ENCODE results near the gene RASSF4. TPM values are rescaled to one million over a fixed set of nuclear protein-coding genes. Genes with fewer than 3 reads are reported as not detected.
A peak's percentile ranks its signal among the peaks of the same experiment; 100 is the strongest.

Gene RASSF4
- total RNA-seq, 1 experiment from 2014 or later = 1.8 TPM

DNA sequence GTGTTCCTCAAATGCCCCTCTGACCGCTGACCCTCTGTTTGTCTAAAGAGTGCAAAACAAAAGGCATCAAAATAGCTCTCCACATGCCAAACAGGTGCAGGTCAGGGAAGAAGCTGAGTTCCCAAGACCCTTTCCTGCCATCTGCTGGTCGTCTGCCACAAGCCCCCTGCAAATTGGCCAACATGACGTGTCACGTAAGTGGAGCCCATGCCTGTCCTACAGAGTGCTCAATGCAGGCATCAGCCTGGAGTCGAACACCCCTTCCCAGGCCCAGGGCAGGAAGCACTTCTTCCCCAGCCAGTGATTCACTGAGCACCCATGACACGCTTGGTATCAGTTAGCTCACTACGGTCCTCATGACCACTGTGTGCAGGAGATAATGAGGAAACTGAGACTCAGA is 34.4 kb upstream of the RASSF4 start:
- peak; percentile 40 for DNase-seq (ENCODE audit: low read depth, low spot score)
- in situ Hi-C loops (cut with HindIII; ENCODE audit: low pct_unique_long_range_greater_than_20kb, low sequenced_read_pairs) = no loop called here

DNA sequence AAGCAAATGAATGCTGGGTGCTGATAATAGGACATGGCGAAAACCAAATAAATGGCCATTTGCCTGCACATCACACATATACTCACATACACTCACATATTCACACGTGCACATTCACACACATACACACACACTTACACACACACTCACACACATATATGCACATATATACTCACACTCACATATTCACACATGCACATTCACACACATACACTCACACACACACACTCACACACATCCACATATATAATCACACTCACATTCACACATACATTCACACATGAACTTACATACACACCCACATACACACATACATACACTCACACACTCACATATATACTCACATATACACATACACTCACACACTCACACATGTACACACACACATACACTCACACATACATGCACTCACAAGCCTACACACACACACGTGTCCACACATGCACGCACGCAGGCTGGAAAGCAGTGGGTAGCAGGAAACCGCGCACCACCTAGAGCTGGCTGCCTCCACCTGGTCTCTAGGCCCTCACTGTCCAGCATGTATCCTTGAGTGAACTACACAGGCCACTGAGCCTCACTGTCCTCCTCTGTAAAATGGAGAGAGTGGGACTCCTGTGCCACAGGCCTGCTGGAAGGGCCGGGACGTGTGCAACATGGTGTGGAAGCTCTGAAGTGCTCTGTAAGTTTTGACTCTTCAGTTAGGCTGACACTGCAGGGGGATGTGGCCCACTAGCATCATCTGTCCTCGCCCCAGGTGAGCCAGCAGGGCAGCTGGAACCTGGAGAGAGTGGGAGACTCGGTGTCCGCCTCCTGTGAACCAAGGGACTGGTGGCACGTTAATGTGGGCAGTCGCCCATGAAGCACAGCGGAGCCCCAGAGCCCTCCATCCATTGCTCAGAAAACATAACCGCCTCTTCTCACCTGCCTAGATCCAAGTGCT is 33.5 kb upstream of the RASSF4 start:
- in situ Hi-C loops (cut with HindIII; ENCODE audit: low pct_unique_long_range_greater_than_20kb, low sequenced_read_pairs) = no loop called here
- DNase-seq (ENCODE audit: low read depth, low spot score) = no peak

DNA sequence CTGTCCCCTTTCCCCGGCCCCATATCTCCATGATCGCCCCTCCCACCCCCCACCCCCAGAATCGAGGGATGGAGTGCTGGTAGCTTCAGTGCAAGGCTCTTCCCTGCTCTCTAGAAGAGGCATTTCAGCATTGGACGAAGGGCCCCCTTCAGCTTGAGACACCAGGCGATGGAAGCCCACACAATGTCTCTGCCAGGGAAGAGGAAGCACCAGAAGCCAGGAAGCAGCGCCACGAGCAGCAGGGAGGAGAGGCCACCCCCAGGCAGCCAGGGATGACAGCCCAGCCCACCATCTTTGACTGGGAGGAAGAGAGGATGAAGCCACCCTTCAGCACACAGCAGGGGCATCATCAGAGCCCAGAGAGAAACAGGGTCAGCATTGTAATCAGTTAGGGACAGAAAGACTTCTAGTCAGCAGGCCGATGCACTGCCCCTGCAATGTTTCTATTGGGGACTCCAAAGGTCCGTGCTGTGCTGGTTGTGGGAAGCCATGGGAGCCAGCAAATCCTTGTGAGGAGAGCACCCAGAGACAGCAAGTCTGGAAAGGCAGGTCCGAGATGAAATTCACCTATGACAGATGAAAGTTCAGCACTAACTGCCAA is 32.8 kb upstream of the RASSF4 start:
- in situ Hi-C loops (cut with HindIII; ENCODE audit: low pct_unique_long_range_greater_than_20kb, low sequenced_read_pairs) = no loop called here

DNA sequence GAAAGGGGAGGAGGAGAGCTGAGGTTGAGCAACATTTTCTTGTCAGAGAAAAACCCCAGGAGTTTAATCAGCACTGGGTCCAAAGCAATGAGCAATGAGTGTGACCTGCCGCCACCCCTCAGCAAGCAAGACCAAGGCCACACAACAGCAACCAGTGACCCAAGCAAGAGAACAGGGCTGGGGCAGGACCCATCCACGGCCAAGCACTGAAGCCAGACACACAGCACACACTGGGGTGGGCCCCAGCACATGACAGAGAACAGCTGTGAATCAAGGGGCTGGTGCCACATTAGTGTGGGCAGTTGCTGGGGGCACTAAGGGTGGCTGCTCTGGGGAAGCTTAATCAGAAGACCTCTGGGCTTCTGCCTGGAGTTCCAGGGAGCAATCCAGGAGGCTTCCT is 32.2 kb upstream of the RASSF4 start:
- in situ Hi-C loops (cut with HindIII; ENCODE audit: low pct_unique_long_range_greater_than_20kb, low sequenced_read_pairs) = no loop called here

More for the DNA sequence above, 32.8 kb upstream of the RASSF4 start:
- no peak for DNase-seq (ENCODE audit: low read depth, low spot score)

DNA sequence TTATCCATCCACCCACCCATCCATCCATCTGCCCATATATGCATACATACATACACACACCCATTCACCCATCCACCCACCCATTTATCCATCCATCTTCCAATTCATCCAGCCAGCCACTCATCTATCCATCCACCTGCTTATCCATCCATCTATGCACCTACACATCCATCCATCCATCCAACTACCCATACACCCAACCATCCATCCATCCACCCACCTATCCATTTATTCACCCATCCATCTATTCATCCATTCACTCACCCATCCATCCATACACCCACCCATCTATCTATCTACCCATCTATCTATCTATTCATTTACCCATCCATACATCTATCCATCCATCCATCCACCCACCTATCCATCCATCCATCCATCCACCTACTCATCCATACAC is 31.1 kb upstream of the RASSF4 start:
- in situ Hi-C loops (cut with HindIII; ENCODE audit: low pct_unique_long_range_greater_than_20kb, low sequenced_read_pairs) = no loop called here
- no peak for DNase-seq (ENCODE audit: low read depth, low spot score)

More for the DNA sequence above, 32.2 kb upstream of the RASSF4 start:
- DNase-seq (ENCODE audit: low read depth, low spot score) = no peak

DNA sequence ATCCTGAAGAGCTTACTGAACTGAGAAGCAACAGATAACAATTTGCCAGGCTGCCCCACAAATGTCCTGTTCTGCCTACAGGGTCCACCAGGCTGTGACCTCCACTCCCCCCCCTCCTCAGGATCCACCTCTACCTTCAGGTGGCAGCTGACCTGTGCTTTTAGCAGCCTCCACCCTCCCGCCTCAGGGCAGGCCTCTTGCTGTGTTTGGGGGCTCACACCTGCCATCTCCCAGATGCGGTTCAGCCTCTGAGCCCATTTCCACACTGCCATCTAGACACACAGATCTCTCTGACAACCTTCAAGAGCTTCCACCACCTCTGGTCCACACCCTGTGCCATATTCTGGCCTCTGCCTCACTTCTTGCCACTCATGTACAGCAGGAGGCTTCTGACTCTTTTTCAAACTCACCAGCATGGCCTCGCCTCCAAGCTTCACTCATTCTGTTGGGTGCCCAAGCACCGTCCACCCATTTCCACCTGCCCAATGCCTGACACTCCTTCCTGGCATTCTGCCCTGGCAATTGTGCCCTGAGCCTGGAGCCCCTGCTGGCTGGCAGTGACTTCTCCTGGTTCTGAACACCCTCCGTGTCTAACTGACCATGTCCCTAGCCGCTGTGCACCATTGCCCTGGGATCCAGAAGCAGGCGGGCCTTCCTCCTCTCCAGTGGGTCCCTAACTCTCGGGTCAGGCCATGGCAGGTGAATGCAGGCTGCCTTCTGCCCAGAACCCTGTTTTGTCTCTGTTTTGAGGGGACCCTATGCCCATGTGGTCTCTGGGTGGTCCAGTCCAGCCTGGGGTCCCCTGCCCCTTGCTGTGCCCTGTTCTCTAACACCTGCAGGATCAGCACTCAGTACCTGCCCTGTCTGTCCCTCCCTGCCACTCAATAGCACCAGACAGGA is 30.0 kb upstream of the RASSF4 start:
- no peak for DNase-seq (ENCODE audit: low read depth, low spot score)
- in situ Hi-C loops (cut with HindIII; ENCODE audit: low pct_unique_long_range_greater_than_20kb, low sequenced_read_pairs) = no loop called here

DNA sequence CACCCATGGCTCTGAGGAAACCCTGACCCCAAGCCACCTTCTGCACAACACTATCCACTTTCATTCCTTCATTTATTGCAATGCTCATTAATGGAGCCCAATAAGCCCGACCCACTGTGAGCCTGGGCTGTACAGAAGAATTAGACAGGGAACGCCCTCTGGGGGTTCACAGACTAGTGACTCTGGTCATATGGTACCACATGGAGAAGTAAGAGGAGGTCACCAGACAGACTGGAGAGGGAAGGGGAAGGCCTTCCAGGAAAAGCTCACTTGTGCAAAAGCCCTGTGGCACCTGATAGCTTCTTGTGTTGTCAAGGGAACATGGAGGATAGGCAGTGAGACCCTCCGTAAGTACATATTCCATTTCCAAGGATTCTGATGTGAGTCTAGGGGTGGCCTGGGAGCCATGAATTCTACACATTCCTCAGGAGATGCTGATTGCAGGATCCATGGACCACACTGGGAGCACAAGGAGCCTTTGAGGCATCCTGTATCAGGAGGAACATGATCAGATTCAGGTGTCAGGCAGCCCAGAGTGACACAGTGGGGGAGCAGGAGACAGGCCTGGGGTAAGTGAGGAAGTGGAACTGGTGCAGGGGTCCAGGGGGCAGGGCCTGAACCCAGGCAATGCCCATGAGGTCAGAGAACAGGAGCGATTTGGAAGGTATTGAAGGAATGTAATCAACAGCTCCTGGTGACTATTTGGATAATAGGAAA is 28.5 kb upstream of the RASSF4 start:
- in situ Hi-C loops (cut with HindIII; ENCODE audit: low pct_unique_long_range_greater_than_20kb, low sequenced_read_pairs) = no loop called here
- no peak for DNase-seq (ENCODE audit: low read depth, low spot score)

DNA sequence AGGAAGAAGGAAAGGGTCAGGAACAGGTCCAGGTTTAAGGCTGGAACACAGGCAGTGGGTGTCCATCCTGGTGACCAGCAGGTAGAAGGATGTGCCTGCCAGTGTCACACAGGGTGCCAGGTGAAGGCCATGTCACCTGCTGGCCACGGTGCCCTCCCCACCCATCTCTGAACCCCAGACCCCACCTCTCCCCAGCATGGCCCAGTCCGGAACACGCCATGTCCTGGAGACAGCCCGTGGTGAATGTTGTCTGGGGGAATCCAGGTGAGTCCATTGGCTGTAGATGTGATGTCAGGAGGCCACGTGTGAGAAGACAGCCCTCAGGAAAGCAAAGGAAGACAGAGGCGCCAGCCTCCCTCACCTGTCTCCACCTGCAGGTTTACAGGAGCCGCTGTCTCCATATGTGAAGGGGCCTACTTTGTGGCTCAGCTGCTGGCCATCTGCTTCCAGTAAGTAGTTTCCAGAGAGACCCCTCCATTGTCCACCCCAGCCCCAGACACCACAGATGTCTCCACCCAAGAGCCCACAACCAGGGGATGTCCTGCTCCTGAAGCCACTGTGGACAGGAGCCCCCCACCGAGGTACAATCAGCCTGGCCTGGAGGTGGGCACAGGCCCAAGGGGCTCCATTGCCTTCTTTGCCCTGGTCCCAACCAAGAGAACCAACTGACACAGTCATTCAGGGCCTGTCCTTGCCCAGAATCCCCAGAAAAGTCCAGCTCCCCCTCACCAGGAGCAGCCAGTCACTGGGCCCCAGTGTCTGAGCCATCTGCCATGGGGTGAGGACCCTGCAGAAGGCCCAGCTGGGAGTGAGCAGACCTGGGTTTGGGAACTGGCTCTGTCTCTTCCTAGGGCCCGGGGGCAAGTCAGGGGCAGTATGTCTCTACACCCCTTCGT is 27.7 kb upstream of the RASSF4 start:
- in situ Hi-C loops (cut with HindIII; ENCODE audit: low pct_unique_long_range_greater_than_20kb, low sequenced_read_pairs) = no loop called here
- DNase-seq (ENCODE audit: low read depth, low spot score) = no peak

DNA sequence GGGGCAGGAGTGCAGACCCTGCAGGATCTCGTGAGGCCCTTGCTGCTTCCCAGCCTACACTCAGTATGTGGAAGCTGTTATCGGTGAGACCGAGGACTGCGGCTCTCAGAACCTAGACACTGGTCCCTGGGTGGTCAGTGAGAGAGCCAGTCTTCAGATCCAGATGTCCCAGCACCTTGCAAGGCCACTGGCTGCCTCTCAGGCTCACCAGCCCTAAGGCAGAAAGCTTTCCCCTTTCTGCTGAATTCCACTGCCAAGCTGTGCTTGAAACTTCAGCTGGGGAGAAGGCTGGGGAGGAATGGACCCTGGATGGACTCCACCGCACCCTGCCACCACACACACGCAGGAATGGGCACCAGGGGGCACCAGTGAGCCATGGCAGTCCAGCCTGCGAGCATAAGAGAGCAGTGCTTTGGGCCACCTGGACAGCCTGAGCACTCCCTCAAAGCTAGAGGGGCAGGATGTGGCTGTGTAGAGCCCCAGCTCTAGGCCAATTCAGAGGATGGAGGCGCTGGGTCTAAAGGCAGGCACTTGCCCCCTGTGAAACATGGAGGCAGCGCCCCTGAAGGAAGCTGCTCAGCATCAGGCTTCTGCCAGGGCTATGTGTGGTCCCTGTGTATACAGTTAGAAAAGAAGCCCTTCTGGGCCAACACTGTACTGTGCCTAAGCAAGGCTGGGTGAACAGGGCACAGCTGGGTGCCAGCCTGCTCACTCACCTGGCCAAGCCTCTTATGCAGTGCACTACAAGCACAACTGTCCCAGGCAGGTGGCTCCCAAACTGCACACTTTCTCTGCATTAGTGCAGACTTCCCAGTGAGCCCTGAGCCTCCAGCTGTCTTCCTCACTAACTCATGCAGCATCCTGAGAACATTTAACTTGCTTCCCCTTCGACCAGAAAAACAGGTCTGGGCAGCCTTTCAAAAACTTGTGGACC is 26.8 kb upstream of the RASSF4 start:
- in situ Hi-C loops (cut with HindIII; ENCODE audit: low pct_unique_long_range_greater_than_20kb, low sequenced_read_pairs) = no loop called here

DNA sequence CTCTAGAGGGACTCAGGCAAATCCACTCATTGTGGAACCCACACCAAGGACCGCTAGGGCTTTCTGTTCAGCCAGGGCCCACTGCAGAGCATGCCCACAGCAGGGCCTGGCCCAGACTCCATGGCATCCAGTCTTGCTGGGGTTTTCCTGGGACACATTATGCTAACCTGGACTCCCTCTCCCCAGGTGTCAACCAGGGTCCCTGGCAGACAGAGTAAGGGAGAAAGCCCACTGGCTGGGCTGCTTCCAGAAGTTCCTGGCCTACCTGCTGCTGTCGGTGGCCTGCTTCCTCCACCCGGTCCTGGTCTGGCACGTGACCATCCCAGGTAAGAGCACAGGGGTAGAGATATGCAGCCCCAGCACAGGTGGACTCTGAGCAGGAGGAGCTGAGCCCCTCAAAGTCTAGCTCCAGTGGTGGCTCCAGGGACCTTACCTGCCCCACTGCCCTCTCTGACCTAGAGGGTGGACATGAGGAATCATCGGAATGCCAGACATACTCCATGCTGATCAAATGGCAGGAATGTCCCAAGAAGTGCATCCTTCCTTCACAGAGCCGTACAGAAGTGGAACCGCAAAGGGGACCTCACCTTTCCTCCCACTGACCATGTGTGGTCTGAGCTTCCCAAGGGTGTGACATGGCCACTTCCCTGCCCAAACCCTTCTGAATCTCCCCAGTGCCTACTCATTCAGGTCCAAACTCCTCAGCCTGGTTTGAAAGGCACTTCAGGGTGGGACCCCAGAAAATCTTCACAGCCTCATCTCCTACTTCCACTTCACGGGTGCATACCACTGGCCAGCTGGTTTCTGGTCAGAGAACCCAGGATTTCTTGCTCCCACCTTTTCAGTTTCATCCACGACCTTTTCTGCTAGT is 25.9 kb upstream of the RASSF4 start:
- DNase-seq (ENCODE audit: low read depth, low spot score) = no peak
- in situ Hi-C loops (cut with HindIII; ENCODE audit: low pct_unique_long_range_greater_than_20kb, low sequenced_read_pairs) = no loop called here

More for the DNA sequence above, 26.8 kb upstream of the RASSF4 start:
- DNase-seq (ENCODE audit: low read depth, low spot score) = peak; percentile 78

DNA sequence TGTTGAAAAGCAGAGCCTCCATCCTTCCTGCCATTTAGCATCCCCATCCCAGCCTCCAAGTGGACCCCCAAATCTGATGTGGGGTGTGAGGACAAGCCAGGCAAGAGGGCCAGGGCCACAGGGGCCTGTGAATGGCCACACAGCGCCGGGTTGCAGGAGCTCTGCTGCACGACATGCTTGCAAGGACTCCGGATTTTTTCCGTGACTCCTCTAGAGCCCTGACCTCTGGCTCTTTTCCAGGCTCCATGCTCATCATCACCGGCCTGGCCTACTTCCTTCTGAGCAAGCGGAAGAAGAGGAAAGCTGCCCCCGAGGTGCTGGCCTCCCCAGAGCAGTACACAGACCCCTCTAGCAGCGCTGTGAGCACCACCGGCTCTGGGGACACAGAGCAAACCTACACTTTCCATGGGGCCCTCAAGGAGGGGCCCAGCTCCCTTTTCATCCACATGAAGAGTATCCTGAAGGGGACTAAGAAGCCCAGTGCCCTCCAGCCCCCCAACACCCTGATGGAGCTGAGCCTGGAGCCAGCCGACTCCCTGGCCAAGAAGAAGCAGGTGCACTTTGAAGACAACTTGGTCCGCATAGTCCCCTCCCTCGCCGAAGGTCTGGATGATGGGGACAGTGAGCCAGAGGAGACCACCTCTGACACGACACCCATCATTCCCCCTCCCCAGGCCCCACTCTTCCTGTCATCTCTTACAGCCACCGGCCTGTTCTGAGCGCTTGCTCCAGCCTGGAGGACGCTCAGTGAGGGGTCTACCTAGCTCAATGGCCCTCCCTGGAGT is 25.0 kb upstream of the RASSF4 start:
- in situ Hi-C loops (cut with HindIII; ENCODE audit: low pct_unique_long_range_greater_than_20kb, low sequenced_read_pairs) = no loop called here

DNA sequence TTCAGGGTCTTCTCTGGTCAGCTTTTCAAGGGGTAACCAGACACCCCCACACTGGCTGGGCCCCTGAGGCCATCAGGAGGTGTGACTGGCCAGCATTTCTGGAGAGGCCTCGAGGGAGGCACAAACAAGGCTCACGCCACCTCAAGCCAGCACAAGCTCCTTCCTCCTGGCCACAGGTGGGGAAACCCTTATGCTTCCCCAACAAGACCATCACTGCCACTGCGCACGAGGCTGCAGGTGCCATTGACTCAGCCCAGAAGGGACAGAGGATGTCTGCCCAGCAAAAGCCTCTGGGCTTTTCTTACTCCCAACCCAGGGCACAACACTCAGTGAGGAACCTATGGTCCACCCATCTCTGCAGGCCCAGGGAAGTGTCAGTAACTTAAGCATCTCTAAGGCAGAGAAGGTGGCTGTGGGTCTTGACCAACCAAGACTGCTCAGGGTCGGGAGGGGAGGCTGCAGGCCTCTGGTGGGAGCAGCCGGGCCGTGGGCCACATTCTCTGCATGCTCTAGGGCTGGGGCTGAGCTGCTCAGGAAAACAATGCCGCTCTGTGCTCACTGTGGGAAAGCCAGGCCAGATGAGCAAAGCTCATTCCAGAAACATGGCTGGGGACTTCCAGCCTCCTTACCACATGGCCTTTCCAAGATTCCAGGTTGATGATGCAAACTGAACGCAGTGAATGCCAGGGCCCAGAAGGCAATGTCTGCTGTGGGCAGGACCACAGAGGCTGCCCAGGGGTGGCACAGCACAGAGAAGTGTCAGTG is 24.2 kb upstream of the RASSF4 start:
- in situ Hi-C loops (cut with HindIII; ENCODE audit: low pct_unique_long_range_greater_than_20kb, low sequenced_read_pairs) = no loop called here
- peak; percentile 69 for DNase-seq (ENCODE audit: low read depth, low spot score)

More for the DNA sequence above, 25.0 kb upstream of the RASSF4 start:
- no peak for DNase-seq (ENCODE audit: low read depth, low spot score)

DNA sequence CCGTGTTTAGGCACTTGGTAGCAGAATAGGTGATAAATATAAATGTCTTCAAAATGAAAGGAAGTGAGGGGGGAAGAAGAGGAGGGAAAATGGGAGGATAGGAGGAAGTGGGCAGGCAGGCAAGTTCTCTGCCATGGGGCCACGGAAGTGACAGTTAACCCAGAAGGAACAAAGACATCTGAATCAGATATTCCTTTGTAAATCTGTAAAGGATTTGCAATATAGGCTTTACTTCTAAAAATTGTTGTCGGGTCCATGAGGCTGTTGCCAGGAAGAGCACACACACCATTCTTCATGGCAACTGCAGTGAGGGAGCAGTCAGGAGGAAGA is 23.7 kb upstream of the RASSF4 start:
- DNase-seq (ENCODE audit: low read depth, low spot score) = no peak
- in situ Hi-C loops (cut with HindIII; ENCODE audit: low pct_unique_long_range_greater_than_20kb, low sequenced_read_pairs) = no loop called here
